GM13976 (cell line): ENCODE data around the gene CPXM1.

ENCODE experiments used
- DNase-seq: peaks from one replicate; pipeline ENCODE4 v3.0.0; 2012; ENCODE audit warnings: low spot score
- in situ Hi-C: fragments of 300-500 bp; cut with MboI; formaldehyde crosslinking; loops from one replicate; pipeline ENCODE4 v1.12.0; 2022; ENCODE audit warnings: low sequenced_read_pairs, mixed read lengths, inconsistent platforms; ENCODE audit not compliant: unreplicated experiment
- TF ChIP-seq, protein P1 (sequence below): IDR thresholded peaks from 2 replicates; pipeline ENCODE4 v1.5.1; 2012; ENCODE audit warnings: borderline replicate concordance, mild to moderate bottlenecking; ENCODE audit not compliant: insufficient read depth; ENCODE audit errors: extremely low read depth, missing control alignments, control extremely low read depth

The CPXM1 gene

DNA sequence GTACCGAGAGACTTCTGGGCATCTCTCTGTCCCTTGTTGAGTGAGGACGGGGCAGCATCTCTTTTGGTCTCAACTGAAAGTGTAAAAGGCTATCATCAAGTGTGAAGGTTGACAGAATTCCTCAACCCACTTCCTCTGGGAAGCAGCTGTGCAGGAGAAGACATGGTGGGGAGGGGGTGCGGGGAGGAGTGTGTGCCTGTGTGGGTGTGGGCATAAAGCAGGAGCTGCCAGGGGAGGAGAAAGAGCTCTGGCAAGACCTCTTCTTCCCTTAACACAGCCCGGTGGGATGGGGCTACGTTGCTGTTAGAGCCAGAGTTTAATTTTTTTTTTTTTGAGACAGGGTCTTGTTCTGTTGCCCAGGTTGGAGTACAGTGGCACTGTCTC is 31.8 kb downstream of the CPXM1 start:
- TF ChIP-seq, protein P1, sequence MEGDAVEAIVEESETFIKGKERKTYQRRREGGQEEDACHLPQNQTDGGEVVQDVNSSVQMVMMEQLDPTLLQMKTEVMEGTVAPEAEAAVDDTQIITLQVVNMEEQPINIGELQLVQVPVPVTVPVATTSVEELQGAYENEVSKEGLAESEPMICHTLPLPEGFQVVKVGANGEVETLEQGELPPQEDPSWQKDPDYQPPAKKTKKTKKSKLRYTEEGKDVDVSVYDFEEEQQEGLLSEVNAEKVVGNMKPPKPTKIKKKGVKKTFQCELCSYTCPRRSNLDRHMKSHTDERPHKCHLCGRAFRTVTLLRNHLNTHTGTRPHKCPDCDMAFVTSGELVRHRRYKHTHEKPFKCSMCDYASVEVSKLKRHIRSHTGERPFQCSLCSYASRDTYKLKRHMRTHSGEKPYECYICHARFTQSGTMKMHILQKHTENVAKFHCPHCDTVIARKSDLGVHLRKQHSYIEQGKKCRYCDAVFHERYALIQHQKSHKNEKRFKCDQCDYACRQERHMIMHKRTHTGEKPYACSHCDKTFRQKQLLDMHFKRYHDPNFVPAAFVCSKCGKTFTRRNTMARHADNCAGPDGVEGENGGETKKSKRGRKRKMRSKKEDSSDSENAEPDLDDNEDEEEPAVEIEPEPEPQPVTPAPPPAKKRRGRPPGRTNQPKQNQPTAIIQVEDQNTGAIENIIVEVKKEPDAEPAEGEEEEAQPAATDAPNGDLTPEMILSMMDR, result no peak
- in situ Hi-C loops, result no loop called here

DNA sequence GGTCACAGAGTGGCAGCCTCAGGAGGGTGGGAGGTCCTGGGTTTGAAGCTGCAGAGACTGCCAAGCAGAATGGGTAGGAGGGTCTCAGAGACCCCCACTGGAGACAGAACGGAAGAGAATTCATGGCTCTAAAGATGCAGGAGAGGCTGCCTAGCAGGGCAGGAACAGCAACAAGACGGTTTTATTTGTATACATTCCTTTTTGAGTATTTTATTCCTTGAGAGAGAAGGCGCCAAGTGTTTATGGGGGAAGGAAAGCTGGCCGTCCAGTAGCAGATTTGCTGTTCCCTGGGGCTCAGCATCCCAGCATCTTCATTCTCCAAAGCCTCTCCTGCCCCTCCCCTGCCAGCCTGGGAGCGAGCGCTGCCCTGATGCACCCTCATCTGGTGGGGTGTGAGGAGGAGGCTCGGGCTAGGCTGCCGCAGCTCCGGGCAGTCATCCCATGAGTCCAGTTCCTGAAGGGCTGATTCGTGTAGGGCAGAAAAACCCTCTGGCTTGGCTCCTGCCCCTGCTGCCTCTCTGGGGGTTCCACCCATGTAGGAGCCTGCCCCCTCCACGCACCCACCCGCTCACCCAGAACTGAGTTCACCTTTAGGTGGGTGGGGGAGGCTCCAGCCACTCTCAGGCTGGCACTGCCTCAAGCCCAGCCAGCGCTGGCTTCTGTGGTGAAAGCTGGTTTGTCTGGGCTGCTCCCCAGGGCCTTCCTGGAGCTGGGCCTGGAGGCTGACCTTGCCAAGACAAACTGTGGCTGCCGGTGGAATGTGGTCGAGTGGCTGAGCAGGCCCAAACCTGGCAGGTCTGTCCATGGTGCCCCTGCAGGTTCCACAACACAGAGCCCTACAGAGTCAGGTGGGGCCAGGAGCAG is 32.4 kb downstream of the CPXM1 start:
- no peak for DNase-seq
- in situ Hi-C loops, result no loop called here
- TF ChIP-seq, protein P1, result no peak

More for the DNA sequence above, 31.8 kb downstream of the CPXM1 start:
- DNase-seq, result no peak

DNA sequence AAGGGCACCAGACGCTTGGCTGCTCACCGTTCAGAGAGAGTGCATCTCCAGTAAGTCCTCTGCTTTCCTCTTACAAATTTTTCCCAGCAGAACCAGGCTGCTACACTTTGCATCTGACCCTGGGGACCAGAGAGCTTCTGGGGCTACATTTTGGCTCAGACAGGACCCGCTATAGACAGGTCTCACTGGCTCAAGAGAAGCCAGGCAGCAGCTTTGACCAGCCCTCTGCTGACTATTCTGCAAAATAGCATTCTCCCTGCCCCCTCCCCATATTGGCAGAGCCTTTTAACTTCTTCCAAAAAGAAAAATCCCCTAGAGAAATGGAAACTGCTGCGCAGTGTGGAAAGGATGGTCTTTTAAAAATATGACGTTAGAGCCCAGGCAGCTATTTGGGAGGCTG is 37.2 kb downstream of the CPXM1 start:
- in situ Hi-C loops, result no loop called here
- TF ChIP-seq, protein P1, result no peak
- DNase-seq, result no peak

DNA sequence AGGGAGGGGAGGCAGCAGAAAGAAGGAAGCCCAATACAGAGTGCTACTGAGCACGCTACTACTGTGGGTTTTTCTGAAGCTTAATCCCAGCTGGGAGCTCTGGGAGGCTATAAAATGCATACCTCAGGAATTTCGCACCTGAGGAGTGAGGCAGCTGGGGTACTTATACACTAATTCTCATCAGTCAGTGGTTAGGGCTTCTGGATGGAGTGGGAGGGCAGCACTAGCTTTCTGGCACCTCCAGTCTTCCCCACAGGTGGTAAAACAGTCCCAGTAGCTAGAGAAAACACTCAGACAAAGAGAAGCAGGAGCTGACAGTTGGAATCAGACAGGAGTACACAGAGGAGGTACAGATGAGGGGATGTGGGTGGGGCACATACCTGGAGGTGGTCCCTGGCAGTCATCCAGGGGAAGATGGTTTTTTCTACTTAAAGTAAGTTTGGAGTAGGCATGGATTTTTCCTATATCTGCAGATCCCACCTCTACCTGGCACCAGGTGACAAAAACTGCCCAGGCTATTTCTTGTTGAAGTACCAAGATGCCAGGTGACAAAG is 37.8 kb downstream of the CPXM1 start:
- TF ChIP-seq, protein P1, result no peak
- no peak for DNase-seq
- in situ Hi-C loops, result no loop called here

DNA sequence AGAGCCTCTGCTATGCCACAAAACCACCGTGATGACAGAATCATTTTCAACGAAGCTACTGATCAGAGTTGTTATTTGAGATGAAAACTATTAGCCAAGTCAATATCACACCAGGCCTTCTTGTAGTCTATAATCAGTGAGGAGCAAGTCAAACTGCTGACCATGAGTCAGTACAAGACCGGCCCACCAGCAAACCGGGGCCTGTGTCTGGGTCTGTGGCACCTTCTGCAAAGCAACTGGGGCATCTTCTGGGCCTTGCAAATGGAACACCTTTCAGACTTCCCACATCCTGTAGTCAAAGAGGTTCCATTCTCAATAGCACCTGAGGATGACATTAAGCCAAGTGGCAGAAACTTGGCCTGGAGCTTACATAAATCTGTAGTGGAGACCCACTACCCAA is 38.5 kb downstream of the CPXM1 start:
- no peak for DNase-seq
- TF ChIP-seq, protein P1, result no peak
- in situ Hi-C loops, result no loop called here

DNA sequence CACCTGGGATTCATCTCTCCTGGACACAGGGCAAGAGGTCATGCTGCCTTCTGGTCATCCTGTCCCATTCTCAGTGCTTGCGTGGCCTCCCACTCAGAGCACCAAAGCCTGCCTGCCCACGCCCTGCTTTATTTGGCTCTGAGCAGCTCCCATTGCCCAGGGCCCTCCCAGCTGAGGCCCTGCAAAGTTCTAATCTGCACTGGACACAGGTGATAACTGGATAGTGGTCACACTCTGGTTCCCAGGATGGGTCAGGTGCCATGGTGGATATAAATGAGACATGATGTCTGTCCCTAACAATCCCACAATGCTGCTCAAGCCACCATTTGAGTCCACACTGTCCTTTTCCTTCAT is 39.5 kb downstream of the CPXM1 start:
- TF ChIP-seq, protein P1, result no peak
- in situ Hi-C loops, result no loop called here
- no peak for DNase-seq
